ENCODE data around the gene SDSL.

- TF ChIP-seq POLR2A (IDR thresholded peaks at IDR 0.05; ENCODE audit: low read depth) (no peak), POLR2AphosphoS5 (IDR thresholded peaks at IDR 0.05) (no peak), EP300 (IDR thresholded peaks at IDR 0.05) (no peak)
- TF ChIP-seq, protein P1, sequence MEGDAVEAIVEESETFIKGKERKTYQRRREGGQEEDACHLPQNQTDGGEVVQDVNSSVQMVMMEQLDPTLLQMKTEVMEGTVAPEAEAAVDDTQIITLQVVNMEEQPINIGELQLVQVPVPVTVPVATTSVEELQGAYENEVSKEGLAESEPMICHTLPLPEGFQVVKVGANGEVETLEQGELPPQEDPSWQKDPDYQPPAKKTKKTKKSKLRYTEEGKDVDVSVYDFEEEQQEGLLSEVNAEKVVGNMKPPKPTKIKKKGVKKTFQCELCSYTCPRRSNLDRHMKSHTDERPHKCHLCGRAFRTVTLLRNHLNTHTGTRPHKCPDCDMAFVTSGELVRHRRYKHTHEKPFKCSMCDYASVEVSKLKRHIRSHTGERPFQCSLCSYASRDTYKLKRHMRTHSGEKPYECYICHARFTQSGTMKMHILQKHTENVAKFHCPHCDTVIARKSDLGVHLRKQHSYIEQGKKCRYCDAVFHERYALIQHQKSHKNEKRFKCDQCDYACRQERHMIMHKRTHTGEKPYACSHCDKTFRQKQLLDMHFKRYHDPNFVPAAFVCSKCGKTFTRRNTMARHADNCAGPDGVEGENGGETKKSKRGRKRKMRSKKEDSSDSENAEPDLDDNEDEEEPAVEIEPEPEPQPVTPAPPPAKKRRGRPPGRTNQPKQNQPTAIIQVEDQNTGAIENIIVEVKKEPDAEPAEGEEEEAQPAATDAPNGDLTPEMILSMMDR (IDR thresholded peaks at IDR 0.05) = no peak
Measured at GRCh38 chr12:113393749-113394148, 28.4 kb upstream of the SDSL start.
